ENCODE measurements around the gene OR52B2. TPM values are rescaled to one million over a fixed set of nuclear protein-coding genes. Genes with fewer than 3 reads are reported as not detected.
A peak's percentile ranks its signal among the peaks of the same experiment; 100 is the strongest.

Gene OR52B2
- not detected for total RNA-seq
- long read RNA-seq, donor 1, result 0 reads
- long read RNA-seq, donor 2, result 0 reads

- intact Hi-C loops (cut with DNase I), result no loop called here
- no peak for DNase-seq (ENCODE audit: low spot score)
Observed at GRCh38 chr11:6170226-6170625, at the start of gene OR52B2. Gene OR52B2 (minus strand): TSS chr11:6170326. CDS start chr11:6170326, 0 bp downstream.

DNA sequence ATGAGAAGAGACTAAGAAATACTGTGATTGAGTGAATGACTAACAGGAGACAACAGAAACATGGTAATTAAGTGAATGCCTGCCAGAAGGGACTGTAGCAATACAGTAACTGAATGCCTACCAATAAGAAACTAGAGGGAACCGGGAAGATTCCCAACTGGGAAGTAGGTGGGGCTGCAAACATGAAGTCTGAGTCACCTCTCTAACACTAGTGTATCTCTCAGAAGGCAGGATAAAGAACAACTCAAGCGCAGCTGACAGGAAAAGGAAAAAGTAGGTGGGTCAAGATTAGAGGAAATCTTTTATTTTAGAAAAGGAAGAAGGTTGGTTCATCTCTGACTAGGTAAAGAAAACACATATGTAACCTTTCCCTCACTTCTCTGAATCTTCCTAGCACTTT, 49.2 kb upstream of the OR52B2 start:
- intact Hi-C loops (cut with DNase I), result no loop called here
- DNase-seq (ENCODE audit: low spot score), result no peak

GRCh38 chr11:6217722-6218121, 47.6 kb upstream of the OR52B2 start:
- intact Hi-C loops (cut with DNase I), result no loop called here
- no peak for DNase-seq (ENCODE audit: low spot score)

GRCh38 chr11:6216501-6216900, 46.4 kb upstream of the OR52B2 start:
- intact Hi-C loops (cut with DNase I), result no loop called here
- no peak for DNase-seq (ENCODE audit: low spot score)

- intact Hi-C loops (cut with DNase I), result no loop called here
- DNase-seq (ENCODE audit: low spot score), result no peak
Observed at GRCh38 chr11:6214530-6214929, 44.4 kb upstream of the OR52B2 start.

GRCh38 chr11:6210274-6210955, 40.3 kb upstream of the OR52B2 start:
- no peak for DNase-seq (ENCODE audit: low spot score)
- intact Hi-C loops (cut with DNase I), result no loop called here

DNA sequence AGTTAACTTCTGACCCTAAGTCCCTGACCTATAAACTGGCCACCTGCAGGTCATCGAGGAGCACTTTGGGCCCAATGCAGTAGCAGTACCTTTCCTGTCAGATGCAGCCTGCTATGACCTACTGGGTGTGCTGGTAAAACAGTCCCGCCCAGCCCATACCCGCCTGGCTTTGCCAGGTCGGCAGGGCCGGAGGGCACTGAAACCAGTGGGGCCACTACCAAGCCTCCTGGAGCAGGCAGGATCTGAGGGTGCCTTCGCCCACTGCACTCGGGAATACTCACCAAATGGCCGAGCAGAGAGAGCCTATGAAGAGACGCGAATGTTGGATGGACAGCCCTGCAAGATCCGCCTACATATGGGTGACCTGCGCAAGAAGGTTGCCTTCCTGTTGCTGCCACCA, 39.7 kb upstream of the OR52B2 start:
- intact Hi-C loops (cut with DNase I), result no loop called here
- no peak for DNase-seq (ENCODE audit: low spot score)

DNA sequence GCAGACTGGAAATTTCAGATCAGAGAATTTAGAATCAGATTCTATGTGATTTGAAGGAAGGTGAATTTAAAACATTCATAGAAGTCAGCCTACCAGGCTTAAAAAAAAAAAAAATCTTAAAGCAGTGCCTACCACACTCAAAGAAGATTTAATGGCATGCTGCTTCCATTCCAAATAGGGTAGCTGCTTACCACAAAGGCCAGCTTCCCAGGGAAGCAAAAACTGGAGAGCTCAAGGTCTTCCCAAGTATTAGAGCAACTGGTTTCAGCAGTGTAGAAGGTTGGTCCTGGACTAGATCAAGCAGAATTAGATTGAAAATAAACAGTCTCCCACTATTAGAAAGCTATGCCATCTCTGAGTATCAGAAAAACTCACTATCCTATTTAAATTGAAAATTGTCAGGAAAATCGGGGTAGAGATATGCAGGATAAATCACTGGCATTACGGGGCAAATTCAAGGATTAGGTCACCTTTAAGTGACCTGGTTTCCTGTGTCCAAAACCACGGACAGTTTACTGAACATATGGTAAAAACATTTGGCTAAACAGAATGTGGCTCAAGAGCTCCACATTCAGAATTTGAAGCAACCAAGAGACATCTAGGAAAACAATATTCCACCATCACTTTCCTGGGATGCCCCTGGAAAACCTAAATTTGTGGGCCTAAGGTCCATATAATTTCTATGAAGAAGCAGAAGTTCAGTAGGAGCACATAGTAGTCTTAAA, 36.5 kb upstream of the OR52B2 start:
- DNase-seq (ENCODE audit: low spot score), result no peak
- intact Hi-C loops (cut with DNase I), result no loop called here

DNA sequence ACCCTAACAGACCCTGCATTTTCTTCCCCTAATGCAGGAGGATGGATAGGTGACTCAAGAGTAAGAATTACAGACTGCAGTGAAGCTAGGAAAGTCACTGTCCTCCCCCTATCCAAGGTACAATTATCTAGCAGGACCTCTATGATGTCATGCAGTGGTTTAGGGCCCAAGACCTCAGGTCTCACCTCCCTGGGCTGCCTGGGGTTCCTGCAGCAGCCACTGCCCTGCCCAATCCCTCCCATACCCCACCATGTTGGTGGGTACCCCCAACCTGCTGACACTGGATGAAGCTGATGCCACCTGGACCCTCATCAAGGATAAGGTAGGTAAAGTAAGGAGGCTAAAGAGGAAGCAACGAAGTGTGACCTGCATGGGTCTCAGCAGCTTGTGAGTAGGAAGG, 35.2 kb upstream of the OR52B2 start, which contains the start of gene C11orf42:
C11orf42 (plus strand) TSS at position 192 of the 400 bp plus-strand sequence; CDS start at position 251, 59 bp downstream.
- no peak for DNase-seq (ENCODE audit: low spot score)
- intact Hi-C loops (cut with DNase I), result no loop called here

GRCh38 chr11:6204706-6205105, 34.6 kb upstream of the OR52B2 start:
- intact Hi-C loops (cut with DNase I), result no loop called here
- no peak for DNase-seq (ENCODE audit: low spot score)

DNA sequence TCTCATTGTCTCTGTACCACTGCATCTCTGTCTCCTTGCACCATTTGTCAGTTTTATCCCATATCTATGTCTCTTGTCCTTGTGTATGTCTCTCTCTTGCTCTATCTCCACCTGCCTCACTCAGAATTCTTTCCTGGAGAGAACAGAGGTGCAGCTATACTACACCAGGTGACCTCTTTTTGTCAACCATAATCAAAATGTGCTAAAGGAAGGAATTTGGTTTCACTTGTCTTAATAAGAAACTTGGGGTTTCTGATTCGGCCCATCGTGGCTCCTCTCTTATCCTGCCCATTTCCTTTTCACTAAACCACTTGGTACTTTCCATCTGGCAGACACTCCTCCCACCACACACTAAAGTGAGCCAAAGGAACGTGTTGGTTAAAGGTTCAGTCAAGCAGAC, 33.2 kb upstream of the OR52B2 start:
- intact Hi-C loops (cut with DNase I), result no loop called here

GRCh38 chr11:6202041-6202440, 31.9 kb upstream of the OR52B2 start:
- DNase-seq (ENCODE audit: low spot score), result no peak
- intact Hi-C loops (cut with DNase I), result no loop called here

More for the DNA sequence above, 33.2 kb upstream of the OR52B2 start:
- DNase-seq (ENCODE audit: low spot score), result no peak

- no peak for DNase-seq (ENCODE audit: low spot score)
- intact Hi-C loops (cut with DNase I), result no loop called here
Observed at GRCh38 chr11:6201481-6201880, 31.4 kb upstream of the OR52B2 start.

GRCh38 chr11:6200975-6201374, 30.8 kb upstream of the OR52B2 start:
- peak; percentile 90 for DNase-seq (ENCODE audit: low spot score)
- intact Hi-C loops (cut with DNase I), result no loop called here

- intact Hi-C loops (cut with DNase I), result no loop called here
- DNase-seq (ENCODE audit: low spot score), result peak; percentile 76
Observed at GRCh38 chr11:6199174-6199810, 29.2 kb upstream of the OR52B2 start, which contains the start of gene OR52W1. Gene OR52W1 (plus strand): TSS chr11:6199224. CDS start chr11:6199224, 0 bp downstream.

DNA sequence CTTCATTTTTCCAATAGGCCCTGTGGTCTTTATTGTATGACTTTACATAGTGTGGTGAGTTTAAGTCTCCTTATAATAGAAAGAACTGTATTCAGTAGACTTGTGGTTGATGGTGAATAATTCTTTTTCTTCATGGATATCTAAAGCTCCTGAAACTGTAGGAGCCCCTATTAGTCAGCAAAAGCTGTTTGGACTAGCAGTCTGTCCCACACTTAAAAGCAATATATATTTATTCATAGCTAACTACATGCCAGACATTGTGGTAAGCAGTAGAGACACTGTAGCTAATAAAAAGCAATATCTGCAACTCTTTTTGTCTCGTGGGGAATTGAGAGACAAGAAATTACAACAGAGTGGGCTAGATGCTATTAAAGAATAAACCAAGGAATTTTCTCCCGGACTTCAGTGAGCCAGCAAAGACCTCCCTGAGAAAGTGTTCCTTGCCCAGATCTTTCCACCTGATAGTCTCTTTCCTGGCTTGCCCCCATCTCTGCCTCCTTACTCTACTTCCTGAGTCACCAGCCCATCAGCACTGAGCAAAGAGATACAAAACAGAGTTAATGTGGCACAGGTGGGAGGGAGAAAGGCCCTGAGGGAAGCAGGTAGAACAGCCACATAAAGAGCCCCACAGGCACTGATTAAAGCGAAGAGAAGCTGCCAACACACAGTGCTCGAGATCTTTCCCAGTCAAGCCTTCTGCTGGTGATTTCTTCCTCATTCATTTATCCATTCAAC, 27.5 kb upstream of the OR52B2 start:
- no peak for DNase-seq (ENCODE audit: low spot score)
- intact Hi-C loops (cut with DNase I), result no loop called here

- intact Hi-C loops (cut with DNase I), result no loop called here
- no peak for DNase-seq (ENCODE audit: low spot score)
Observed at GRCh38 chr11:6196396-6196795, 26.3 kb upstream of the OR52B2 start.

GRCh38 chr11:6194065-6194581, 24.0 kb upstream of the OR52B2 start:
- DNase-seq (ENCODE audit: low spot score), result no peak
- intact Hi-C loops (cut with DNase I), result no loop called here

DNA sequence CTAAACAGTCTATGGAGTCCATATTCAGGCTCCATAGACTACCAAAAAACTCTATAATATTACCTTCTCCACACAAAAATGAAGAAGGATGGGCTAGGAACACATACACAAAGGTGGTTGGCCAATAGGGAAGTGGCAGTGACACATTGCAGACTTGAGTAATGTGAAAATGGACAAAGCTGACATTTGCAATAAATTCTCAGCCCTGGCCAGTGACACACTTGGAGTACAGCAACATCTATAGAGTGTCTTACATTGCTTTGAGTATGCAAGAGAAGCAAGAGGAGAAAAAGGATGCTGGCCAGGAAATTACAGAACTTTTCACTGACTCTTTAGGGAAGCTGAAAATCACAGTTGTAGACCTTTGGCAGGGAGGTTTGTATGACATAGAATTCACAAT, 21.6 kb upstream of the OR52B2 start:
- no peak for DNase-seq (ENCODE audit: low spot score)
- intact Hi-C loops (cut with DNase I), result no loop called here
